COLO668 (cell line): ENCODE results near the gene CMIP.
A peak's percentile ranks its signal among the peaks of the same experiment; 100 is the strongest.
"Not testable (repeated sequence)": the region's sequence is repeated elsewhere in the genome, so short reads cannot be mapped to it uniquely, and the experiment has no call there.

Source experiments
- DNase-seq: peaks from one replicate; lab custom pipeline; 2025; ENCODE audit not compliant: unreplicated experiment; lab: John Stamatoyannopoulos, UW

Gene CMIP

GRCh38 chr16:81421126-81421525 lies 23.5 kb upstream of the CMIP start:
- no peak for DNase-seq

GRCh38 chr16:81421536-81421935 lies 23.1 kb upstream of the CMIP start:
- DNase-seq, result no peak

- DNase-seq, result not testable (repeated sequence)
These were observed 22.5 kb upstream of the CMIP start for GRCh38 chr16:81422153-81422552.

- DNase-seq, result no peak
These were observed 19.8 kb upstream of the CMIP start for GRCh38 chr16:81424771-81425170.

GRCh38 chr16:81427219-81427618 lies 17.4 kb upstream of the CMIP start:
- no peak for DNase-seq

GRCh38 chr16:81429045-81429521 lies 15.5 kb upstream of the CMIP start:
- no peak for DNase-seq

GRCh38 chr16:81431554-81432353 lies 12.9 kb upstream of the CMIP start:
- peak; percentile 66 for DNase-seq

GRCh38 chr16:81432937-81433557 lies 11.6 kb upstream of the CMIP start:
- peak; percentile 80 for DNase-seq

- DNase-seq, result no peak
These were observed 9.5 kb upstream of the CMIP start for GRCh38 chr16:81435103-81435502.

GRCh38 chr16:81435567-81435966 lies 9.0 kb upstream of the CMIP start:
- no peak for DNase-seq

GRCh38 chr16:81436386-81436785 lies 8.2 kb upstream of the CMIP start:
- no peak for DNase-seq

GRCh38 chr16:81437865-81438264 lies 6.7 kb upstream of the CMIP start:
- DNase-seq, result no peak

GRCh38 chr16:81440888-81441761 lies 3.5 kb upstream of the CMIP start:
- DNase-seq, result no peak

- no peak for DNase-seq
These were observed 2.2 kb upstream of the CMIP start for GRCh38 chr16:81442220-81442915.

- DNase-seq, result no peak
These were observed 1.5 kb upstream of the CMIP start for GRCh38 chr16:81442916-81443687.

GRCh38 chr16:81443688-81444447 lies 740 bp upstream of the CMIP start:
- no peak for DNase-seq

- DNase-seq, result peak; percentile 64
These were observed 744 bp downstream of the CMIP start for GRCh38 chr16:81445143-81445961.
